ENCODE results near the gene PBRM1.

Gene PBRM1

DNA sequence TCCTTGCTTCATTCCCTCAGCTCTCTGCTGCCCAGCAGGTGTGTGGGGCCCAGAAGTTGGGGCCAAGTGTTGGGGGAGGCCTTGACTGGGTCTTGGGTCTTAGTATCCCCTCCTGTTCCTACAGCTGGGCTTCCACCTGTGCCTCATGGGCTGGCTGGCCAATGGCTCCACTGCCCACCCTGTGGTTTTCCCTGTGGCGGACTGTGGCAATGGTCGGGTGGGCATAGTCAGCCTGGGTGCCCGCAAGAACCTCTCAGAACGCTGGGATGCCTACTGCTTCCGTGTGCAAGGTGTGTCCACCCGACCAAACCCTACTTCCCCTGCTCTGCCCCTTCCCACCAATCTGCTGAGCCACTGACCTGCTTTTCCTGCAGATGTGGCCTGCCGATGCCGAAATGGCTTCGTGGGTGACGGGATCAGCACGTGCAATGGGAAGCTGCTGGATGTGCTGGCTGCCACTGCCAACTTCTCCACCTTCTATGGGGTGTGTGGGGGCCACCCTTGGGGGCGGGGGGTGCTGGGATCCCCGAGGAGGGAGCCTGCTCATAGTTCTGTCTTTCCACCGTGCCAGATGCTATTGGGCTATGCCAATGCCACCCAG is 163.0 kb downstream of the PBRM1 start:
- no peak for DNase-seq

- DNase-seq, result no peak
These were observed 163.6 kb downstream of the PBRM1 start for GRCh38 chr3:52521881-52522650.

DNA sequence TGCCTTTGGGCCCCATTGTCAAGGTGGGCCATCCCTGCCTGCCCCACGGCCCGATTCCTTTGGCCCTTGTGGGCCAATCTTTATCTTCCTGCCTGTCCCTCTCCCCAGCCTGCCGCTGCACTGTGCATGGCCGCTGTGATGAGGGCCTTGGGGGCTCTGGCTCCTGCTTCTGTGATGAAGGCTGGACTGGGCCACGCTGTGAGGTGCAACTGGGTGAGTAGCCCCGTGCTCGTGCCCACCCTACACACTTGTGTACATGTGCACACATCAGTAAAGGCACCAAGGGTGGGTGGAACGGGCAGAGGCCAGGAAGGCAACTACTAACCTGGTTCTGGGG is 164.3 kb downstream of the PBRM1 start:
- no peak for DNase-seq

GRCh38 chr3:52520716-52521487 is 164.8 kb downstream of the PBRM1 start:
- DNase-seq, result no peak

GRCh38 chr3:52520141-52520667 is 165.5 kb downstream of the PBRM1 start:
- DNase-seq, result no peak

DNA sequence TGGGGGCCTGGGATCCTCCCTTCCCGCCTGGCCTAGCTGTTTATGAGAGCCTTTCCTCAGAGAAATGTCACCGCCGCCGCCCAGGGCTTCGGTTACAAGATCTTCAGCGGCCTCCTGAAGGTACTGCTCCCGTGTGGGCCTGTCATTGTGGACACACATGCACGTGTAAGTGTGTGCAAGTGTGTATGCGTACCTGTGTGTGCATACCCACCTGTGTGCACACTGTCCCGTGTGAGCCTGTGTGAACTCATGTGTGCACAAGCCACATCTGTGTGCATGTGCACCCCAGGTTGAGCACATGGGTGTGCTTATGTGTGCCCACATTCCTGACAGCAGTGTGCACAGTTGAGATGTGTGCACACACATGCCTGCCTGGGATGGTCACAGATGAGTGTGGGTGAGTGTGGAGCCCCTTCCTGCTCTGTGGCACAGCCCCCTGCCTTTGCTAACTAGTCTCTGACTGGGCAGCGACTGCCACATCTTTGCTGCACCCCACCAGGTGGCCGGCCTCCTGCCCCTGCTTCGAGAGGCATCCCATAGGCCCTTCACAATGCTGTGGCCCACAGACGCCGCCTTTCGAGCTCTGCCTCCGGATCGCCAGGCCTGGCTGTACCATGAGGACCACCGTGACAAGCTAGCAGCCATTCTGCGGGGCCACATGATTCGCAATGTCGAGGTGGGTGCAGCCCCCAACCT is 166.1 kb downstream of the PBRM1 start:
- no peak for DNase-seq

DNA sequence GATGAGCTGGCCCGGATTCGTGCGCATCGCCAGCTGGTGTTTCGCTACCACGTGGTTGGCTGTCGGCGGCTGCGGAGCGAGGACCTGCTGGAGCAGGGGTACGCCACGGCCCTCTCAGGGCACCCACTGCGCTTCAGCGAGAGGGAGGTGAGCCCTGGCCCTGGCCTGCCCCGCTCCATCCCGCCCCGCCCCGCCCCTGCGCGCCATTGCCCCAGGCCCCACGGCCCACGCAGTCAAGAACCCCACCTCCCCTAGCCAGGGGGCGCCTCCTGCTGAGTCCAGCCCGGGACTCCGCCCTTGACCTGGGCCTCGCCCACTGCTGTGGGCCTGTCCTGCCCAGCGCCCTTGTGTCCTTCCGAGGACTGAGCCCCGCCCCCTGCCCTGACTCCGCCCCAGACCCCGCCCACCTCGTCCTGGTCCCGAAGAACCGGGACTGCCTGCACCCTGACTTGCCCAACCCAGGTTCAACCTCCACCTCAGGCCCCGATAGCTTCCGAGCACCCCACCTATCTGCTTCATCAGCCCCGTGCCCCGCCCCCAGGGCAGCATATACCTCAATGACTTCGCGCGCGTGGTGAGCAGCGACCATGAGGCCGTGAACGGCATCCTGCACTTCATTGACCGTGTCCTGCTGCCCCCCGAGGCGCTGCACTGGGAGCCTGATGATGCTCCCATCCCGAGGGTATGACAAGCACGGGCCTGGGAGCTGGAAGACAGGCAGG is 166.8 kb downstream of the PBRM1 start:
- no peak for DNase-seq

DNA sequence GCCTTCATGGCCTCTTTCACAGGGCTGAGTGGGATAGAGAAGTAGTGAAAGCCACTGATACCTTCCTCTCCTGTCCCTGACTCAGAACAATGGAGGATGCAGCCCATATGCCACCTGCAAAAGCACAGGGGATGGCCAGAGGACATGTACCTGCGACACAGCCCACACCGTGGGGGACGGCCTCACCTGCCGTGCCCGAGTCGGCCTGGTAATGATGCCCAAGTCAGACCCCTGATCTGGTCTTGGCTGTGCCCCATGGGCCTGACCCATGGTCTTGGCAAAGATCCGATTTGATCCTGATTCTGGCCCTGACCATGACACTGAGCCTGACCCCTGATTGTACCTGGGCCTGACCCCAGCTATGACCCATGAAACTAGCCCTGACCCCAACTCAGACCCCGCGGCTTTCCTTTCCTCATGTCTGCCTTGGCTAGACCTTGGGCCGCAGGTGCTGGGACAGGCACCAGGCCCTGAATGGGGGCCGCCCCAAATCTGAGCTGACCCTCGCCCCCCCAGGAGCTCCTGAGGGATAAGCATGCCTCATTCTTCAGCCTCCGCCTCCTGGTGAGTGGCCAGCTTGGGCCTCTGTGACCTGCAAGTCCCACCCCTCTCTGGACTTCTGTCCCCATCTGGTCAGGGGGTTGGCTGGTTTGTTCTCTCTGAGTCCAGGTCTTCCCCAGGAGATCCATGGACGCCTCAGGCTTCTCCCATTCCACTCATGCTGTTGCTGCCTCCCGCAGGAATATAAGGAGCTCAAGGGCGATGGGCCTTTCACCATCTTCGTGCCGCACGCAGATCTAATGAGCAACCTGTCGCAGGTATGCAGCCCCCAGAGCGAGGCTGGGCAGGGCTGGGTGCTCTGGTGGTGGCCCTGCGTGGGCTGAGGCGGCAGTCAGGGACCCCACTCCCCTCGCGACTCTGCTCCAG is 167.7 kb downstream of the PBRM1 start:
- no peak for DNase-seq

DNA sequence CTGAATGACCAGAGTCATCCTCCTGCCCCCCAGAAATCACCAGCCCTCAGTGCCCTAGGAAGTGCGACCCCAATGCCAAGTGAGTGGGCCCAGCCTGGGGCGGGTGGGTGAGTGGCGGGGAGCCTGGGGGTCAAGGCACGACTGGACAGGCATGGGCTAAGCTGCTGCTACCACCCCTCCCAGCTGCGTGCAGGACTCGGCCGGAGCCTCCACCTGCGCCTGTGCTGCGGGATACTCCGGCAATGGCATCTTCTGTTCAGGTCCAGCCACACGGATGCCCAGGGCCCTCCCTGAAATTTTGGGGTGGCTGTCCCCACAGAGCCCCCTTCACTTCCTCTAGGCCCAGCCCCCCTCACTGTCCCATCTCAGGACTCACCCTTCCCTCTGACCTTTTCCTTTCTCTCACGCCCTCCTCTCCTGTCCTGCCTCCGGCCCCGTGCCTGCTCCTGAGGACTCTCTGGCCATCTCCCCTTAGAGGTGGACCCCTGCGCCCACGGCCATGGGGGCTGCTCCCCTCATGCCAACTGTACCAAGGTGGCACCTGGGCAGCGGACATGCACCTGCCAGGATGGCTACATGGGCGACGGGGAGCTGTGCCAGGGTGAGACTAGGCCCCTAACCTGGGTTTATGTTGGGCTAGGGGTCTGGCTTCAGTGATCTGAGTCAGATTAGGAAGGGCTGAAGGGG is 169.1 kb downstream of the PBRM1 start:
- no peak for DNase-seq

DNA sequence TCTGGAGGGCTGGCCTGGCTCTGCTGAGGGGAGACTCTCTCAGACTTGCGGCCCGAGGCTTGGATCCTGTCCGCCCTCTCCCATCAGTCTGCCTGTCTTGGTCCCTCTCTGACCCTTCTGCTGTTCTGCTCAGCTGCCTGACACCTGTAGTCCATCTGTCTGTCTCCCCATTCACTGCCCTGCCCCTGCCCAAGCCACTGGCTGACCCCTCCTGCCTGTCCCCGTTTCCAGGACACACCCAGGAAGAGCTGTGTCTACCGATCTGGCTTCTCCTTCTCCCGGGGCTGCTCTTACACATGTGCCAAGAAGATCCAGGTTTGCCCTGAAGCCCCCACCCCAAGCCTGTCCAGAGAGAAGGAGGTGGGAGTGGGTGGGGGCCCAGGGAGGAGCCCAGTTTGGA is 170.5 kb downstream of the PBRM1 start:
- no peak for DNase-seq

DNA sequence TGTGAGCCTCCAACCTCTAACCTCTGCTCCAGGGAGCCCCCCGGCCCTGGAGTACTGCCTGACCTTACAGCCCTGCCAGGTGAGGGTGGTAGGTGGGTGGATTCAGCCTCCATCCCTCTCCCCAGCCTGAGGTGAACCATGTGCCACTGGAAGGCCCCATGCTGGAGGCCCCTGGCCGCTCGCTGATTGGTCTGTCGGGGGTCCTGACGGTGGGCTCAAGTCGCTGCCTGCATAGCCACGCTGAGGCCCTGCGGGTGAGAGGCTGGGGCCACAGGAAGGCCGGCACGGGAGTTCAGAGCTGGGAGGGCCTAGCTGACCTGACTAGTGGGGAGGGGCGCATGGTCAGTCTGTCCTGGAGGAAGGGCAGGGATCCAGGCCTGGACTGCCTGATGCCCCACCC is 171.1 kb downstream of the PBRM1 start:
- DNase-seq, result no peak

DNA sequence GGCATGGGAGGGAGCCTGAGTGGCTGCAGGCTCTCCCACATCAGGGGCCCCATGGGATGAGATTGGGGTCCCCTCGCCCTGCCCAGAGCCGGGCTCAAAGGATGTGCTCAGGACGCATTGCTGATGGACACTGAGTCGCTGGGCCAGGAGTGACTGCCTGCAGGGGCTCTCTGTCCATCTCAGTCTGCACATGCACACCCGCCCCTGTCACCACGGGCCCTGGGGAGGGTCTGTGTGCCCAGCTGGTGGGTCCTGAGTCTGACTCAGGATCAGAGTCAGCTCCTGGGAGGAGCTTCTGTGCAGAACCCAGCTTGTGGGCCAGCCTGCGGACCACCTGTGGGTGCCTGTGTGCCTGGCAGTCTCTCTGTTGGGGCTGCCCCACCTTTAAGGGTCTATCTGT is 172.4 kb downstream of the PBRM1 start:
- DNase-seq, result no peak

GRCh38 chr3:52512727-52513126 is 173.0 kb downstream of the PBRM1 start:
- no peak for DNase-seq

DNA sequence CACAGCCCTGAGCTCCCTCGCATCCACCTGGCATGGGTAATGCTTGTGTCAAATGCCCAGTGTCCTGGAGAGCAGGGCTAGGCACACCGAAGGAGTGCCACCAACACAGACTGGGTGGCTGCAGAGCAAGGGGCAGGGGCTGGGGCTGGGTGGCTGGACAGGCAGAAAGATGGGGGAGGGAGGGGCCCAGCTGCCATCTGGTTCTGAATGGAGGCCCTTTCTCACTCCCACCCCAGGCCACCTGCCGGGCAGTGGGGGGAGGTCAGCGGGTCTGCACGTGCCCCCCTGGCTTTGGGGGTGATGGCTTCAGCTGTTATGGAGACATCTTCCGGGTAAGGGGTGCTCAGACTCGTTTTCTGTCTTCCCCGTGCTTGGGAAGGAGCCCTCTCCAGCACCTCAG is 173.6 kb downstream of the PBRM1 start:
- no peak for DNase-seq

GRCh38 chr3:52511509-52511908 is 174.2 kb downstream of the PBRM1 start:
- no peak for DNase-seq

GRCh38 chr3:52509753-52510328 is 175.9 kb downstream of the PBRM1 start:
- DNase-seq, result no peak

DNA sequence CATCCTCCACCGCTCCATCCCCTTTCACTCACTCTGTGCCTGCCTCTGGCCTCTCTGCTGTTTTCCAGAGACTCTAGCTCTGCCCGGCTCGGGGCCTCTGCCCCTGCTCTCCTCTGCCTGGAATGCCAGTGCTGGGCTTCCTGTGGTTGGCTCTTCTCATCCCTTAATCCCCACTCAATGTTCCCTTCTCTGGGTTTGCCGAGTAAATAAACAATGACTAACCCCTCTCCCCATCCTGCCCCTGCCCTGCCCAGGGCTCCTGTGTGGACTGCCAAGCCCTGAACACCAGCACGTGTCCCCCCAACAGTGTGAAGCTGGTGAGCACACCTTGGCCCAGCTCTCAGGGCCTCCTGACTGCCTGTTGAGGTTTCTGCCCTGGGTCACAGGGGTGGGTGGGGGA is 178.4 kb downstream of the PBRM1 start:
- DNase-seq, result no peak

- no peak for DNase-seq
These were observed 179.3 kb downstream of the PBRM1 start for GRCh38 chr3:52506266-52506966.

DNA sequence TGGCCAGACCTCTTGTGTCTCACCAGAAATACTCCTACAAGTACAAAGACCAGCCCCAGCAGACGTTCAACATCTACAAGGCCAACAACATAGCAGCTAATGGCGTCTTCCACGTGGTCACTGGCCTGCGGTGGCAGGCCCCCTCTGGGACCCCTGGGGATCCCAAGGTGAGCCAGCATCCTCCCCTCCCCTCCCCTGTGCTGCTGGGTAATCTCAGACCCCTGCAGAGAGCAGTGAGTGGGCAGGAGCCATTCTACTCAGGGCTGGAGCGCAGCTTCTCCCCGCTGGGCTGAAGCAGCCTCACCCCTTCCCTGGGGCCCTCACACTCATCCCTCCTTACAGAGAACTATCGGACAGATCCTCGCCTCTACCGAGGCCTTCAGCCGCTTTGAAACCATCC is 180.7 kb downstream of the PBRM1 start:
- DNase-seq, result no peak

All from activated CD4-positive, alpha-beta T cell treated with anti-CD3 and anti-CD28 coated beads, Interleukin-2, amount 50 U/mL, for 16 hours (primary cell).